Heart right ventricle (tissue), 16 donors: ENCODE data around the gene TYW3. TPM values are rescaled to one million over a fixed set of nuclear protein-coding genes. Genes with fewer than 3 reads are reported as not detected.
"Not testable (repeated sequence)": the region's sequence is repeated elsewhere in the genome, so short reads cannot be mapped to it uniquely, and the experiment has no call there.

ENCODE experiments used
- ATAC-seq, 8 donors: fragments of 200-7000 bp; cut with Tn5 transposase; one replicate each; pipeline ENCODE4 v1.9.1; 2020; ENCODE audit warnings: mild to moderate bottlenecking in 8 of 8, moderate library complexity in 8 of 8, moderate number of reproducible peaks in 1 of 8
- DNase-seq, 2 donors: peaks; one replicate each; pipeline ENCODE4 v3.0.0-alpha.2; 2020
- H3K27ac ChIP-seq, 10 donors: fragments of 200-600 bp; sonication (generic) in 2 of 10; one replicate each; pipeline versions ENCODE4 v1.5.0 to v1.8.0; 2020 to 2022; ENCODE audit warnings: mild to moderate bottlenecking in 3 of 10
- H3K27me3 ChIP-seq, 7 donors: fragments of 200-600 bp; one replicate each; pipeline ENCODE4 v1.8.0; 2021 to 2022; ENCODE audit warnings: mild to moderate bottlenecking in 2 of 7
- H3K36me3 ChIP-seq, 9 donors: fragments of 200-600 bp; sonication (generic) in 1 of 9; one replicate each; pipeline versions ENCODE4 v1.5.0 to v1.8.0; 2020 to 2022; ENCODE audit warnings: mild to moderate bottlenecking in 2 of 9
- H3K4me1 ChIP-seq, 9 donors: fragments of 200-600 bp; sonication (generic) in 1 of 9; one replicate each; pipeline versions ENCODE4 v1.5.0 to v1.8.0; 2020 to 2022; ENCODE audit warnings: mild to moderate bottlenecking in 4 of 9
- H3K4me3 ChIP-seq, 10 donors: fragments of 200-600 bp; sonication (generic) in 2 of 10; one replicate each; pipeline versions ENCODE4 v1.5.0 to v1.8.0; 2020 to 2022; ENCODE audit warnings: mild to moderate bottlenecking in 7 of 10, moderate library complexity in 2 of 10
- H3K9me3 ChIP-seq, 11 donors: fragments of 200-600 bp in 10 of 11; sonication (generic) in 2 of 11; one replicate each; pipeline versions ENCODE4 v1.5.0 to v1.8.0; 2013 to 2022; ENCODE audit warnings: mild to moderate bottlenecking in 2 of 11, control low read depth in 1 of 11, moderate library complexity in 1 of 11
- CTCF ChIP-seq, 9 donors: fragments of 200-600 bp; sonication (generic) in 2 of 9; IDR thresholded peaks; one replicate each; pipeline versions ENCODE4 v1.5.0 to v1.8.0; 2021 to 2022; ENCODE audit warnings: antibody characterized with exemption in 9 of 9, mild to moderate bottlenecking in 5 of 9, moderate library complexity in 1 of 9
- whole genome bisulfite sequencing, 2 donors: extraction: QIAGEN DNeasy Blood & Tissue Kit; methylation state at CpG; one replicate each; pipeline ENCODE4 v1.1.7; 2013; ENCODE audit warnings: inconsistent platforms in 1 of 2; 5-methylcytosine and 5-hydroxymethylcytosine counted together
- intact Hi-C, 10 donors: fragments of 100-400 bp; cut with DNase I; formaldehyde crosslinking; loops; one replicate each; pipeline versions ENCODE4 v1.11.1 to v1.14.2; 2022
- polyA plus RNA-seq, 2 donors: library from polyadenylated mRNA; stranded (reverse); fragments of 200-250 nt; gene quantifications; one replicate each; pipeline ENCODE4 v1.2.3, GENCODE V29; 2013
- total RNA-seq, 10 donors: library from RNA; stranded (reverse); fragmentation: NEBNext Ultra II Directional in 3 of 10; extraction: Animal tissue kit (Norgen Biotek cat#: 25700) in 3 of 10; gene quantifications; one replicate each; pipeline versions ENCODE4 v1.2.1 to v1.2.4, GENCODE V29; 2021 to 2023
- donor health status: Arrhythmogenic right ventricular cardiomyopathy.
- donor health status: ischemic (EF 13 %, LVEDD 7.1; RV severe dilation, severe dysfunction).
- donor health status: healthy with polysubstance abuse.
- donor health status: DM: no; HTN: yes; CAD: no.
- donor health status: DM: no; HTN: no; CAD: no.
- donor health status: ischemic (EF 25% LVEDD 6.9; RV normal size, moderate dysfunction).
- donor health status: ischemic (EF 25% LVEDD 5.7; RV mildly dilated, moderate dysfunction).
- donor health status: healthy.
- donor health status: DM: yes; HTN: yes; CAD: no.
- donor health status: Ischemic cardiomyopathy.
- donor health status: ischemic (EF 35%, LVEDD 5.7; RV mildly dilated, moderate dysfunction).
- donor health status: nonischemic (EF 11% LVEDD 7.7; RV severe dilation, severe dysfunction).
- donor health status: DM: yes; HTN: yes; CAD: no.
- donor health status: PGD.
- donor health status: ischemic (EF 29% LVEDD 5.4; RV normal size, mild dysfunction).
- donor health status: nonischemic (EF 23%, LVEDD 6.1; RV moderate dilation, normal function).

The TYW3 gene
- total and polyA plus RNA-seq, 12 donors, result 9.9 to 32.2 (median 20.3) TPM

- no peak overlapping the region for H3K4me3 ChIP-seq
- no peak overlapping the region for H3K27ac ChIP-seq
- 85 to 89% methylated on average over 6 of the region's 6 CpGs for WGBS, 2 donors
- peaks cover 2 to 49% (median 32%) of the 10 kb centered on the region in 9 donors for H3K4me1 ChIP-seq
- intact Hi-C loops, result no loop called here
- H3K9me3 ChIP-seq, result peaks cover 0 to 9% (median 0%) of the 10 kb centered on the region in 11 donors
- H3K27me3 ChIP-seq, result no peaks in the 10 kb centered on the region
- DNase-seq, result no peak
- no peak for TF ChIP-seq CTCF (IDR thresholded peaks at IDR 0.05)
- H3K36me3 ChIP-seq, result peaks cover 0 to 5% (median 0%) of the 10 kb centered on the region in 9 donors
- no peak for ATAC-seq
These were observed 3.0 kb upstream of the TYW3 start for GRCh38 chr1:74729741-74730478.

GRCh38 chr1:74731399-74732052 is 1.4 kb upstream of the TYW3 start:
- WGBS, 2 donors, result 61 to 69% methylated on average over 11 of the region's 11 CpGs
- no peaks in the 10 kb centered on the region for H3K27me3 ChIP-seq
- TF ChIP-seq CTCF (IDR thresholded peaks at IDR 0.05), result no peak
- no peak for DNase-seq
- H3K4me1 ChIP-seq, result peaks cover 2 to 57% (median 34%) of the 10 kb centered on the region in 9 donors
- peak overlapping the region in 7 of 10 donors; percentile 4 to 80 (median 75) for H3K4me3 ChIP-seq
- H3K36me3 ChIP-seq, result peaks cover 0 to 10% (median 0%) of the 10 kb centered on the region in 9 donors
- intact Hi-C loops, result no loop called here
- no peak for ATAC-seq
- peak overlapping the region in 1 of 10 donors; percentile 6 for H3K27ac ChIP-seq
- H3K9me3 ChIP-seq, result peaks cover 0 to 3% (median 0%) of the 10 kb centered on the region in 11 donors

GRCh38 chr1:74732071-74732946 is 643 bp upstream of the TYW3 start:
- intact Hi-C loops, result not testable (repeated sequence)
- peaks cover 2 to 57% (median 34%) of the 10 kb centered on the region in 9 donors for H3K4me1 ChIP-seq
- DNase-seq, result peak in 1 of 2 donors; percentile 15

GRCh38 chr1:74733604-74734484 is 892 bp downstream of the TYW3 start:
- peaks cover 2 to 49% (median 32%) of the 10 kb centered on the region in 9 donors for H3K4me1 ChIP-seq

More at GRCh38 chr1:74732071-74732946, 643 bp upstream of the TYW3 start:
- H3K36me3 ChIP-seq, result peaks cover 0 to 17% (median 7%) of the 10 kb centered on the region in 9 donors
- peak overlapping the region; percentile 62 to 80 (median 76) for H3K4me3 ChIP-seq
- H3K9me3 ChIP-seq, H3K27me3 ChIP-seq: not testable (repeated sequence)
- WGBS, 2 donors, result 16 to 18% methylated on average over 17 of the region's 17 CpGs
- ATAC-seq, result peak; percentile 17 to 46 (median 32)
- H3K27ac ChIP-seq, result peak overlapping the region in 9 of 10 donors; percentile 83 to 92 (median 88)

More at GRCh38 chr1:74733604-74734484, 892 bp downstream of the TYW3 start:
- DNase-seq, result peak in 1 of 2 donors; percentile 40
- intact Hi-C loops, result no loop called here
- Histone ChIP-seq H3K27ac (peak overlapping the region; percentile 57 to 92 (median 88)), H3K36me3 (peaks cover 0 to 33% (median 19%) of the 10 kb centered on the region in 9 donors), H3K9me3 (no peaks in the 10 kb centered on the region), H3K4me3 (peak overlapping the region; percentile 62 to 80 (median 76)), H3K27me3 (no peaks in the 10 kb centered on the region)
- peak; percentile 38 to 83 (median 72) for ATAC-seq
- WGBS, 2 donors, result 24 to 25% methylated on average over 11 of the region's 11 CpGs
- peak in 8 of 9 donors; percentile 41 to 79 (median 72) for TF ChIP-seq CTCF (IDR thresholded peaks at IDR 0.05)
